ENCODE data around the gene ZSWIM5.
"Not testable (repeated sequence)": the region's sequence is repeated elsewhere in the genome, so short reads cannot be mapped to it uniquely, and the experiment has no call there.

ZSWIM5 gene

GRCh38 chr1:45205910-45206721 lies at the start of gene ZSWIM5:
TSS of gene ZSWIM5 (minus strand) at chr1:45206605. CDS start at chr1:45206350, 255 bp downstream.
- DNase-seq = peak in 1 of 2 experiments; percentile 49

- DNase-seq = no peak
Observed at GRCh38 chr1:45254490-45254889, 48.1 kb upstream of the ZSWIM5 start.

- no peak for DNase-seq
Observed at GRCh38 chr1:45250544-45250943, 44.1 kb upstream of the ZSWIM5 start.

GRCh38 chr1:45248004-45248403 lies 41.6 kb upstream of the ZSWIM5 start:
- not testable (repeated sequence) for DNase-seq

GRCh38 chr1:45246760-45247159 lies 40.4 kb upstream of the ZSWIM5 start:
- DNase-seq = peak in 1 of 2 experiments; percentile 3

GRCh38 chr1:45246359-45246758 lies 40.0 kb upstream of the ZSWIM5 start:
- not testable (repeated sequence) for DNase-seq

- DNase-seq = no peak
Observed at GRCh38 chr1:45244660-45245059, 38.3 kb upstream of the ZSWIM5 start.

GRCh38 chr1:45243476-45244343 lies 37.3 kb upstream of the ZSWIM5 start:
- DNase-seq = no peak

- no peak for DNase-seq
Observed at GRCh38 chr1:45238846-45239245, 32.4 kb upstream of the ZSWIM5 start.

- DNase-seq = no peak
Observed at GRCh38 chr1:45236136-45236535, 29.7 kb upstream of the ZSWIM5 start.

- DNase-seq = no peak
Observed at GRCh38 chr1:45230537-45230936, 24.1 kb upstream of the ZSWIM5 start.

GRCh38 chr1:45225598-45225997 lies 19.2 kb upstream of the ZSWIM5 start:
- no peak for DNase-seq

- not testable (repeated sequence) for DNase-seq
Observed at GRCh38 chr1:45223710-45224109, 17.3 kb upstream of the ZSWIM5 start.

- no peak for DNase-seq
Observed at GRCh38 chr1:45221716-45222115, 15.3 kb upstream of the ZSWIM5 start.

- no peak for DNase-seq
Observed at GRCh38 chr1:45216861-45217260, 10.5 kb upstream of the ZSWIM5 start.

GRCh38 chr1:45216200-45216541 lies 9.8 kb upstream of the ZSWIM5 start:
- no peak for DNase-seq

GRCh38 chr1:45215485-45216199 lies 9.2 kb upstream of the ZSWIM5 start:
- no peak for DNase-seq

- DNase-seq = no peak
Observed at GRCh38 chr1:45213892-45214291, 7.5 kb upstream of the ZSWIM5 start.

- no peak for DNase-seq
Observed at GRCh38 chr1:45211076-45211475, 4.7 kb upstream of the ZSWIM5 start.

GRCh38 chr1:45206808-45207623 lies 611 bp upstream of the ZSWIM5 start:
- no peak for DNase-seq

GRCh38 chr1:45205011-45205909 lies 1.1 kb downstream of the ZSWIM5 start:
- no peak for DNase-seq

Measured in SW 1271 (cell line).